MM.1S (cell line): ENCODE results near the gene PLAAT3.

Experiments used
- CTCF ChIP-seq: fragments of 300-600 bp; sonication (generic); IDR thresholded peaks from 2 replicates; pipeline ENCODE4 v1.5.1; 2016; ENCODE audit warnings: antibody characterized with exemption, low read length, mixed read lengths
- EZH2 ChIP-seq: fragments of 300-600 bp; sonication (generic); optimal IDR thresholded peaks from 2 replicates; pipeline ENCODE3; 2017; ENCODE audit warnings: low read depth, mild to moderate bottlenecking, antibody characterized with exemption, low read length, mixed read lengths

- TF ChIP-seq CTCF (no peak), EZH2 (no peak)
Measured at GRCh38 chr11:63641727-63642126, 27.5 kb upstream of the PLAAT3 start.
